Keratinocyte (primary cell): ENCODE results near the gene RNF157. TPM values are rescaled to one million over a fixed set of nuclear protein-coding genes. Genes with fewer than 3 reads are reported as not detected.

Source experiments
- DNase-seq: peaks from one replicate; pipeline ENCODE4 v3.0.0-alpha.2; 2011; ENCODE audit warnings: low read depth, missing footprints, low spot score
- FAIRE-seq: peaks from 2 replicates; lab custom pipeline; 2011; peaks lifted over from hg19 to GRCh38; lab: Jason Lieb, UNC
- H2AFZ ChIP-seq: 2 replicates; pipeline ENCODE4 v1.6.0; 2012; ENCODE audit warnings: low read length, control low read depth, inconsistent platforms; ENCODE audit not compliant: control insufficient read depth
- H3K27ac ChIP-seq: 2 replicates; pipeline ENCODE4 v1.5.1; 2011; ENCODE audit warnings: low read length; ENCODE audit not compliant: control insufficient read depth, insufficient read depth
- H3K27me3 ChIP-seq: 3 replicates; pipeline ENCODE4 v1.6.0; 2011; ENCODE audit warnings: low read length; ENCODE audit not compliant: control insufficient read depth, insufficient read depth; ENCODE audit errors: extremely low read depth
- H3K36me3 ChIP-seq, 2 experiments: 2 replicates in 1 of 2; 3 replicates in 1 of 2; pipeline ENCODE4 v1.5.1; 2011; ENCODE audit warnings: low read length in 2 of 2, mild to moderate bottlenecking in 1 of 2; ENCODE audit not compliant: control insufficient read depth in 2 of 2, insufficient read depth in 2 of 2; ENCODE audit errors: extremely low read depth in 1 of 2
- H3K4me1 ChIP-seq: 3 replicates; pipeline ENCODE4 v1.5.1; 2011; ENCODE audit warnings: low read length; ENCODE audit not compliant: control insufficient read depth, insufficient read depth; ENCODE audit errors: extremely low read depth
- H3K4me2 ChIP-seq: 3 replicates; pipeline ENCODE4 v1.6.0; 2011; ENCODE audit warnings: low read depth, low read length; ENCODE audit not compliant: control insufficient read depth, insufficient read depth; ENCODE audit errors: extremely low read depth
- H3K4me3 ChIP-seq, 3 experiments: fragments of 200-600 bp in 1 of 3; sonication (generic) in 1 of 3; 2 replicates in 2 of 3; 3 replicates in 1 of 3; pipeline ENCODE4 v1.5.1; 2011 to 2016; ENCODE audit warnings: low read length in 3 of 3, mild to moderate bottlenecking in 3 of 3, control low read depth in 2 of 3, inconsistent platforms in 1 of 3, low read depth in 1 of 3, mixed read lengths in 1 of 3, mixed run types in 1 of 3, moderate library complexity in 1 of 3; ENCODE audit not compliant: control insufficient read depth in 2 of 3, insufficient read depth in 2 of 3; ENCODE audit errors: extremely low read depth in 1 of 3
- H3K79me2 ChIP-seq: 2 replicates; pipeline ENCODE4 v1.6.0; 2012; ENCODE audit warnings: low read length; ENCODE audit not compliant: control insufficient read depth, insufficient read depth
- H3K9ac ChIP-seq: 3 replicates; pipeline ENCODE4 v1.6.0; 2011; ENCODE audit warnings: low read length; ENCODE audit not compliant: control insufficient read depth, insufficient read depth; ENCODE audit errors: extremely low read depth
- H3K9me1 ChIP-seq: 3 replicates; pipeline ENCODE4 v1.6.0; 2011; ENCODE audit warnings: low read length; ENCODE audit not compliant: control insufficient read depth, insufficient read depth; ENCODE audit errors: extremely low read depth
- H3K9me3 ChIP-seq: 2 replicates; pipeline ENCODE4 v1.5.1; 2012; ENCODE audit warnings: low read depth, low read length; ENCODE audit not compliant: control insufficient read depth
- H4K20me1 ChIP-seq: 3 replicates; pipeline ENCODE4 v1.6.0; 2011; ENCODE audit warnings: low read length; ENCODE audit not compliant: control insufficient read depth, insufficient read depth; ENCODE audit errors: extremely low read depth
- EZH2 ChIP-seq: IDR thresholded peaks from one replicate; pipeline ENCODE4 v1.6.1; 2012; ENCODE audit warnings: inconsistent platforms, mild to moderate bottlenecking, low read length, moderate library complexity
- dilution Hi-C: fragments of 300-500 bp; cut with MboI; formaldehyde crosslinking; loops from one replicate; pipeline ENCODE4 v1.7.0; 2020; ENCODE audit warnings: low sequenced_read_pairs; ENCODE audit not compliant: extremely low pct_ligation_motif_present
- polyA plus RNA-seq, 5 experiments: library from polyadenylated mRNA; depleted of rRNA in 3 of 5; stranded (reverse) in 3 of 5; stranded (forward) in 1 of 5; unstranded in 1 of 5; fragments of >200 nt; gene quantifications; 1 replicate in 1 of 5; 2 replicates in 3 of 5; 3 replicates in 1 of 5; pipeline versions ENCODE4 v1.2.1 to v1.2.3, GENCODE V29; 2011 to 2012; ENCODE audit warnings: missing spikeins in 2 of 5, low read depth in 1 of 5, low replicate concordance in 1 of 5
- TF ChIP-seq, protein P1 (sequence below), 3 experiments: IDR thresholded peaks in 1 of 3; conservative IDR thresholded peaks in 1 of 3; optimal IDR thresholded peaks in 1 of 3; 2 replicates in 2 of 3; 3 replicates in 1 of 3; pipeline versions ENCODE3 to v1.5.1; 2011; ENCODE audit warnings: low read length in 3 of 3, mild to moderate bottlenecking in 3 of 3, moderate library complexity in 2 of 3, control low read depth in 1 of 3, inconsistent platforms in 1 of 3; ENCODE audit not compliant: insufficient read depth in 2 of 3; ENCODE audit errors: extremely low read depth in 1 of 3

RNF157 gene
- polyA plus RNA-seq, 1 donor (not counting 4 experiments of a cell fraction or from before 2014, with no cell fraction given), result not detected

DNA sequence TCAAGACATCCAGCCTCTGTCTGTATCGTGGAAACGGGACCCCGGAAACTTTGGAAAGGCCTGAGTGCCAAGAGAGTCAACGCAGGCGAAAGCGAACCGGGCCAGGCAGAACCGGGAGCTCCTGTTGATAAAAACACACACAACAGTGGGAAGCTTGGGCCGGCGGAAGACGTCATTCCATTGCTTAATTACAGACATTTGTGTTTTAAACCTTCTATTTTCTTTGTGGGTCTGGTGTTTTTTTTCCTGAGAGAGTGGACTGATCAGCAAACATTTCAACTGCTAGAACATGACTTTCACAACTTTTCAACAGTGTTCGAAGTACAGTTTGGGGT lies 878 bp upstream of the RNF157 start:
- Histone ChIP-seq H3K36me3 (no peaks in the 10 kb centered on the region), H3K4me2 (peak overlapping the region; percentile 68), H3K79me2 (no peaks in the 10 kb centered on the region), H3K9me3 (no peaks in the 10 kb centered on the region), H3K9ac (no peak overlapping the region), H3K27me3 (peaks cover 59% of the 10 kb centered on the region), H3K9me1 (no peaks in the 10 kb centered on the region), H3K4me1 (peaks cover 4% of the 10 kb centered on the region), H3K27ac (no peak overlapping the region), H3K4me3 (peak overlapping the region in 1 of 3 experiments; percentile 59), H4K20me1 (no peaks in the 10 kb centered on the region), H2AFZ (no peak overlapping the region)
- DNase-seq, result no peak
- dilution Hi-C loops, result no loop called here
- no peak for FAIRE-seq
- TF ChIP-seq EZH2, result no peak
- TF ChIP-seq, protein P1, sequence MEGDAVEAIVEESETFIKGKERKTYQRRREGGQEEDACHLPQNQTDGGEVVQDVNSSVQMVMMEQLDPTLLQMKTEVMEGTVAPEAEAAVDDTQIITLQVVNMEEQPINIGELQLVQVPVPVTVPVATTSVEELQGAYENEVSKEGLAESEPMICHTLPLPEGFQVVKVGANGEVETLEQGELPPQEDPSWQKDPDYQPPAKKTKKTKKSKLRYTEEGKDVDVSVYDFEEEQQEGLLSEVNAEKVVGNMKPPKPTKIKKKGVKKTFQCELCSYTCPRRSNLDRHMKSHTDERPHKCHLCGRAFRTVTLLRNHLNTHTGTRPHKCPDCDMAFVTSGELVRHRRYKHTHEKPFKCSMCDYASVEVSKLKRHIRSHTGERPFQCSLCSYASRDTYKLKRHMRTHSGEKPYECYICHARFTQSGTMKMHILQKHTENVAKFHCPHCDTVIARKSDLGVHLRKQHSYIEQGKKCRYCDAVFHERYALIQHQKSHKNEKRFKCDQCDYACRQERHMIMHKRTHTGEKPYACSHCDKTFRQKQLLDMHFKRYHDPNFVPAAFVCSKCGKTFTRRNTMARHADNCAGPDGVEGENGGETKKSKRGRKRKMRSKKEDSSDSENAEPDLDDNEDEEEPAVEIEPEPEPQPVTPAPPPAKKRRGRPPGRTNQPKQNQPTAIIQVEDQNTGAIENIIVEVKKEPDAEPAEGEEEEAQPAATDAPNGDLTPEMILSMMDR (optimal IDR thresholded peaks at IDR 0.05 in 1 of 3, IDR thresholded peaks at IDR 0.05 in 1 of 3, conservative IDR thresholded peaks at IDR 0.05 in 1 of 3; ENCODE audit: extremely low read depth in 1 of 3, insufficient read depth in 2 of 3, low read length in 3 of 3), result no peak

DNA sequence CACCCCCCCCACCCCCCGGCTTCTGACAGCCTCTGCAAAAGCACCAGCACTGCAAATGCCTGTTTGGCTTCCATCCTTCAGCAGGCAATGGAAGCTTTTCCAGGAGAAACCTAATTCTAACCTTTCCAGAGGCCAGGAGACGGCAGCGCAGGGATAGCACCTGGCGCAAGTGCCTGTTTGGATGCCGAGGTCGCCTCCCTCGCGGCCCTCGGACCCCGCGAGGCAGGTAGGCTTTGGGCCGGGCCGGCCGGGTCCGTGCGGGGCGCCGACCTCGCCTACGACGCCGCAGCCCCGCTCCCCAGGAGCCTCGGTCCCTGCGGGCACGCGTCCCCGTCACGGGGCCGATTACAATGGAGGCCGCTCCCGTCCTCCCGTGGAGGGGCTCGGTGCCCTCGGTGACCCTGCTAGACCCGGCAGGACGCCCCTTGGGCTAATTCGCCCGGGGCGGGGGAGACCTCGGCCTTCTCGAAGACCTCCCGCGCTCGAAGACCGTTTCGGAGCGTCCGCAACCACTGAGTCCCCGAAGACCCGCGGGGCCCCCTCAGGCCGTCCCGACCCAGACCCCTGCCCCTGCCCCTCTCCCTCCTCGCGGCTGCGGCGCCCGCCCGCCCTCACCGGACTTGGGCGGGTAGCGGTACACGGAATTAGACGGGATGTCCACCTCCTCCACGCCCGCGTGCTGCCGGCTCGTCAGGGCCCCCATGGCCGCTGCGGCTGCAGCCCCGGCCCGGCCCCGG lies 587 bp downstream of the RNF157 start:
- no peak for FAIRE-seq
- Histone ChIP-seq H3K4me1 (peaks cover 4% of the 10 kb centered on the region), H3K27ac (no peak overlapping the region), H4K20me1 (no peaks in the 10 kb centered on the region), H3K4me3 (no peak overlapping the region), H3K9me1 (no peaks in the 10 kb centered on the region), H3K9ac (no peak overlapping the region), H3K27me3 (peaks cover 58% of the 10 kb centered on the region), H2AFZ (no peak overlapping the region), H3K79me2 (no peaks in the 10 kb centered on the region), H3K4me2 (no peak overlapping the region), H3K36me3 (no peaks in the 10 kb centered on the region), H3K9me3 (no peaks in the 10 kb centered on the region)
- TF ChIP-seq, protein P1 (optimal IDR thresholded peaks at IDR 0.05 in 1 of 3, IDR thresholded peaks at IDR 0.05 in 1 of 3, conservative IDR thresholded peaks at IDR 0.05 in 1 of 3; ENCODE audit: extremely low read depth in 1 of 3, insufficient read depth in 2 of 3, low read length in 3 of 3), result no peak
- TF ChIP-seq EZH2, result peak; percentile 93
- no peak for DNase-seq
- dilution Hi-C loops, result no loop called here
